8988T (cell line): ENCODE results near the gene CCNC.
A peak's percentile ranks its signal among the peaks of the same experiment; 100 is the strongest.

ENCODE experiments used
- DNase-seq: peaks from one replicate; pipeline ENCODE4 v3.0.0; 2011

CCNC gene, protein sequence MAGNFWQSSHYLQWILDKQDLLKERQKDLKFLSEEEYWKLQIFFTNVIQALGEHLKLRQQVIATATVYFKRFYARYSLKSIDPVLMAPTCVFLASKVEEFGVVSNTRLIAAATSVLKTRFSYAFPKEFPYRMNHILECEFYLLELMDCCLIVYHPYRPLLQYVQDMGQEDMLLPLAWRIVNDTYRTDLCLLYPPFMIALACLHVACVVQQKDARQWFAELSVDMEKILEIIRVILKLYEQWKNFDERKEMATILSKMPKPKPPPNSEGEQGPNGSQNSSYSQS

DNA sequence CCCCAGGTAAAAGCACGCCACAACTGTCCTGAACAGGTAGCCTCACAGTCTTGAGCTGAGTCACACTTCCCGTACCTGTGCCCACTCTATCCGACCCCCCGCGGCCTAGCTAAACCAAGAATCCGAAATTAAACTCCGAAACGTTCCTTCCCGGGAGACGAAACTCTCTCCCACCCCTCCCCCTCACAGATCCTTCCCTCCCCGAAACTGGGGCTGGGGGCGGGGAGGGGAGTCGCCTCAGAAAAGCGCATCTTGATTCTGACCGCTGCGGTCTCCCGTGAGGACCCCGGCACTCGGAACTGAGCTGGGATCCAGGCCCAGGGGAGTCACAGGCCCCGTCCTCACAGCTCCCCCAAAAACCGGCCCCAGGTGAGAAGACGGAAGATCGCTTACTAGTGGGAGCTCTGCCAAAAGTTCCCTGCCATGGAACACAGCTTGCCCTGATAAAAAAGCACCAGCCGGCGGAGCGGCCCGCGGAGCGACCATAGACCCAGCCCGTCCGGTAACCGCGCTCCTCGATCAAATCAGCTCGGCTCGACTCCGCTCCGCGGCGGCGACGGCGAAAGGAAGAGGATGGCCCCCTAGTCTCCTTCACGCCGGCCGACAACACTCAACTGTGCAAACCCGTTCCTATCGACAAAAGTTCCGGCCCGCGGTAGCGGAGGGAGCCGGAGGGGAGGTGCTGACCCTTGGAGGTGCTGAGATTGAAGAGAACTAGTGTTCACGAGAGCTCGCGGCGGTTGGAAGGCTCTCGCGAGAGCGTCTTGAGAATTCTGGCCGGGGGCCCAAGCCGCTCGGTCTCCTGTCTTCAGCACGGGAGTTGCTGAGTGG, at the start of gene CCNC:
Gene CCNC (minus strand): TSS at position 558 of the 831 bp plus-strand sequence. CDS start 133 bp downstream, at position 425.
- DNase-seq: peak; percentile 68

DNA sequence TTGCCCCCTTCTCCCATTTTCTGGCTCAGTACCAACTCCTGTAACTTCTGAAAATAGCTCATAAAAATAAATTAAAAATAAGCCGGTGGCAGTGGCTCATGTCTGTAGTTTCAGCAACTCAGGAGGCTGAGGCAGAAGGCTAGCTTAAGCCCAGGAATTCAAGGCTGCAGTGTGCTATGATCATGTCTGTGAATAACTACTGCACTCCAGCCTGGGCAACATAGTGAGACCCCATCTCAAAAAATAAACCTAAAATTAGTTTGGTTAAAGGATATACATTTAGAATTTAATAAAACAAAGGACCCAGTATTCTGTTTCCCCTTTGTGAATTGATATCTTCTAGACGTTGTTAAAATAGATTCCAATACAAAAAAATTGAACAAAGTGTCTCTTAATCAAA, 48.7 kb upstream of the CCNC start:
- DNase-seq: no peak

DNA sequence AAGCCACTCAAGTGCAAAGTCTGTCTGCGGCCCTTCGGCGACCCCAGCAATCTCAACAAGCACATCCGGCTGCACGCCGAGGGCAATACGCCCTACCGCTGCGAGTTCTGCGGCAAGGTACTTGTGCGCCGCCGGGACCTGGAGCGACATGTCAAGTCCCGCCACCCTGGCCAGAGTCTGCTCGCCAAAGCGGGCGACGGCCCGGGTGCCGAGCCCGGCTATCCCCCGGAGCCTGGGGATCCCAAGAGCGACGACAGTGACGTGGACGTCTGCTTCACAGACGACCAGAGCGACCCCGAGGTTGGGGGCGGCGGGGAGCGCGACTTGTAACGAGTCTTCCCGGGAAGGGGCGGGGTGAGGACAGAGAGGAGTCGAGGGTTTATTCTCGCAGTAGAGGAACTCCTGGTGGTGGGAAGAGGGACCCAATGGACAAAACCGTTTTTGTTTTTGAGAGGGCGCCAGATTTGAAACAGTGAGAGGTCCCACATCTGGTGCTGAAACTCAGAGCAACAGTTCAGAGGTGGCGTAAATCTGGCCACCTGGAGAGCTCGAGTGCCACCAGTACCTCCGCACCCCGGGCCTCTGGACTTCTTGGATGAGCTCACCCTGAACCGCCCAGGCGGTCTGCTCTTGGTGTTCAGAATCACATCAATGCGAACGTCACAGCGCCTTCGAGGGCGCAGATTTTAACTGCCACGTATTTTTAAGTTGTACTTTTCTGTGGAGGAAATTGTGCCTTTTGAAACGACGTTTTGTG, 46.1 kb upstream of the CCNC start:
- no peak for DNase-seq

GRCh38 chr6:99613705-99614429, 45.4 kb upstream of the CCNC start:
- DNase-seq: no peak

DNA sequence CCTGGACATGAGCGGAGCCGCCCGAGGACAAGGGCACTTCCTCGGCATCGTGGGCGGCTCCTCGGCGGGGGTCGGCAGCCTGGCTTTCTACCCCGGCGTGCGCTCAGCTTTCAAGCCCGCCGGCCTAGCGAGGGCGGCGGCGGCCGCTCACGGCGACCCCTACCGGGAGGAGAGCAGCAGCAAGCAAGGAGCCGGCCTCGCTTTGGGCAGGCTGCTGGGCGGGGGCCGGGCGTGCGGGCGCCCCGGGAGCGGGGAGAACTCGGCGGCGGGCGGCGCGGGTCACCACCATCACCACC, 44.9 kb upstream of the CCNC start:
- no peak for DNase-seq

DNA sequence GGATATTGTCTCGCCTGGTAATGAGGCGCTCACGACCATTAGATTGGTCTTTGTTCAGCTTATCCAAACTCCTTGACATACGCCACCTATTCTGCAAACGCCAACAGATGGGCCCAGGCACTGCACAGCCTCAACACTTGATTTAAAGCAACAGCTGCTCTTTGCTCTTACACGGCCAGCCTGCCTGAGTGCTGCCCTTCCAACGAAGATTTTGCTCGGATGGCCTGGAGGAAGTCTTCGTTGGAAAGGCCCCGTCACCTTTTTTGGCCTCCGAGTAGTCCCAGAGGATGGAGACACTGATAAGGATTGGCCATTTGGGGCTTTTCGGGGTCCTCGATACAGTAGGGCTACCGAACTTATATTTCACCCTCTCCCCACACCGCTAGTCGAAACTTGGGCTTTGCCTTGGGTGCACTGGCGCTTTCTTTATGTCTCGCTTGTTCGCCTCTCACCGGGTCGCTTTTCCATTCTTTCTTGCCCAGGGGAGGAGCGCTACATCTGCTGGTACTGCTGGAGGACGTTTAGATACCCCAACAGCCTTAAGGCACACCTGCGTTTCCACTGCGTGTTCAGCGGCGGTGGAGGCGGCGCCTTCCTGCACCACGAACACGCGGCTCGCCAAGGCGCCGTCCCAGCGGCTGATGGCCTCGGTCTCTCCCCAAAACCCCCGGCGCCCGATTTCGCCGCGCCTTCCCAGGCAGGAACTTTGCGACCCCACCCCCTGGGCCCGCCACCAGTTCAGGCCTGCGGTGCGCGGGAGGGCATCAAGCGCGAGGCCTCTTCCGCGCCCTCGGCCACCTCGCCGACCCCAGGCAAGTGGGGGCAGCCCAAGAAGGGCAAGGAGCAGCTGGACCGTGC, 44.3 kb upstream of the CCNC start:
- DNase-seq: no peak

DNA sequence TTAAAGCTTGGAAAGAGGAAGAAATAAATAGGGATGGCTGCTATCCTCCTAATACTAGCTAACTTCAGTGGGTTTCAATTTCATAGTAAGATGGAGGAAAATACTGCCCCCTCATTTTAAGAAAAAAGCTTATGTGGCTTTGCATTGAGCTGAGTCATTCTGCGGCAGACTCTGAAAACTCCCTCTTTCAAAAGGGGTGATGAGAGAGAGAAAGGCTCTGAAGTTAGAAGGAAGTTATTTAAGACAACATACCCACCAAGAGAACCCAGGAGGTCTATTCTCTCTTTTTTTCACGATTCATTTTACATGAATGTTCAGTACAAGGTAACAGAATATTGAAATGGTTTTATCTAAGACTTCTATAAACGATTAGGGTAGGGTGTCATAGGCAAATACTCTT, 42.7 kb upstream of the CCNC start:
- DNase-seq: no peak

- DNase-seq: no peak
Measured at GRCh38 chr6:99609905-99610489, 41.5 kb upstream of the CCNC start.

GRCh38 chr6:99608886-99609482, 40.5 kb upstream of the CCNC start:
- DNase-seq: no peak

DNA sequence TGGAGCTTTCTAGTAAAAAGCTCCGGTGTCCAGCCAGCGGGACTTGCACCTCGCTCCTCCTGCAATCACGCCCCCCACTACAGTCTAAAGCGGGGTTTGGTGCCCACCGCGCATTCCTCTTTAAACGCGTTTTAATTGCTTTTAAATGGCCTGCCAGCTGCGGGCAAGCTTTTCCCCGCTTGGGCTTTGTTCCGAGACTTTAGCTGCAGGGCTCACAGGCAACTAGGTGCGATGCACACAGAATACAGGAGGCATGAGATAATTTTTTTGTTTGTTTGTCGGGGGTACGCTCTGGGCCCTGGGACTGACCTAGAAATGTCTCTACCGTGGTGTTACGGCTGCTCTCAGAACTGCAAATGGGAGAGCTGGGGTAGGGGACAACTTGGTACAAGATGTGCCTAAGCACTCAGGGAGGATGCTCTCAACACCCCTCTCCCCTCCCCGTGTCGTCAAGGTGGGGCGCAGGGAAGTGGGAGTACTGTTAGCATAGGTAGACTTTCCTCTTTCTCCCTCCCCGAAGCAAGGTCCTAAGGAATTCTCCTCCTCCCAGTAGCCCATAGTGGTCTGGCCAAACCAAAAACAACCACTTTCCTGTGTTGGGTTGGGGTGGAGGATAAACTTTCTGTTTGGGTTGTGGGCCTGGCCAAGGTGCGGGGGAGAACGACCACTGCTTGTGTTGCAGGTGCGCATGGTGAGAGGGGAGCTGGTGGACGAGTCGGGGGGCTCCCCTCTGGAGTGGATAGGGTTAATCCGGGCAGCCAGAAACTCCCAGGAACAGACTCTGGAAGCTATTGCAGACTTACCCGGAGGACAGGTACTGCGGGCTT, 39.8 kb upstream of the CCNC start:
- DNase-seq: no peak

DNA sequence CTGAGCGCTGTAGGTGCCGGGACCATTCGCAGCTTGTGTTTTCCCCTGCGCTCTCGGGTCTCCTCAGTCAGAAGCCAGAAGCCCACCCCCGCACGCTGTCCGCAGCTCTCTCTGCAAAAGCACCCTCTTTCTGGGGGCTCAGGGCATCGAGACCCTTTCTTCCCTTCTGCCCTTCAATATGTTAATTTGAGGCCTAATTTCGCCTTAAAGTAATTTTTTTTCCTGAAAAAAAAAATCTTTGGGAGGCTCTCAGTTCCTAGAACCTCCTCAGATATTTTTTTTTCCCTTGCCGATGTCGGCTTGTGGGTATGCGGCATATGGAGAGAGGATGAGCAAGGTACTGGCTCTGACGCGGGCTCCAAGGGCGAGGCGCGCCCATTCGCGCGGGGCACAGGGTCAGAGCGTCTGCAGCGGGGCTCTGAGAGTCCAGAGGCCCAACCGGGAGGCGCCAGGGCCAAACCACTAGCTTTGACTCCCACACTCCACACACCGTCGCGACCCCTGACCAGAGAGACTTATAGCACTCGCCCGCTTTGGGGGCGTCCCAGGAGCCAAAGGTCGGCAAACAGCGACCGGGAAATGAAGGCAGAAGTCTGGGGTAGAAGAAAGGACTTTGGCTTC, 39.1 kb upstream of the CCNC start:
- no peak for DNase-seq

DNA sequence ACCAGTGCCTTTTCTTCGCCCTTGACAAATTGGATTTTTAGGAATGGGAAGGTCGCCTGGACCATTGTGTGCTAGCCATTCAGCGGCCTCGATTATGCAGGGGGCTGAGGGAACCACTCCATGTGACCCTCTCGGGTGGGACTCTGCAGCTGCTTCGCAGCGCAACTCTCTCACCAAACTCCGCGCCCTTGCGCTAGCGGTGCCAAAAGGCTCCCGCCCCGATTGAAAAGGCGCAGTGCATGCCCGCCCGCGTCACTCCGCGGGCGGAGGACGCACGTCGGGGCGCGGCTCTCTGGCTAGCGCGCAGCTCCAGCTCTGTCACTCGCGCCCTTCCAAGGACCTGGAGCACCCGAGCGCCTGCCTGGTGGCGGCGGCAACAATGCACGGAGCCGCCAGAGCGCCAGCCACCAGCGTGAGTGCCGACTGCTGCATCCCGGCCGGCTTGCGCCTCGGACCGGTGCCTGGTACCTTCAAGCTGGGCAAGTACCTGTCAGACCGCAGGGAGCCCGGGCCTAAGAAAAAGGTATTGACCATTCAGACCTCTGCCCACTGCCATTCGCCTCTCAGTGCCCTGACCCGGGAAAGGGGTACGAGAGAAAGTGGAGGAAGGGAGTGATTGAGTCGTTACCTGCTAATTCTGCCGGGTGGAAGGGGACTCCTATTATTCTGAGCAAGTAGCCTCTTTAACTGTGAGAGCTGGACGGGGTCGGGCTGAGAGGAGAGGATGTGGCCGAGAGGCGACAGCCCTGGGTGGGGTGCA, 38.4 kb upstream of the CCNC start, which contains the start of gene PRDM13:
Gene PRDM13 (plus strand): TSS at position 178 of the 760 bp plus-strand sequence. CDS start 202 bp downstream, at position 380.
- no peak for DNase-seq

DNA sequence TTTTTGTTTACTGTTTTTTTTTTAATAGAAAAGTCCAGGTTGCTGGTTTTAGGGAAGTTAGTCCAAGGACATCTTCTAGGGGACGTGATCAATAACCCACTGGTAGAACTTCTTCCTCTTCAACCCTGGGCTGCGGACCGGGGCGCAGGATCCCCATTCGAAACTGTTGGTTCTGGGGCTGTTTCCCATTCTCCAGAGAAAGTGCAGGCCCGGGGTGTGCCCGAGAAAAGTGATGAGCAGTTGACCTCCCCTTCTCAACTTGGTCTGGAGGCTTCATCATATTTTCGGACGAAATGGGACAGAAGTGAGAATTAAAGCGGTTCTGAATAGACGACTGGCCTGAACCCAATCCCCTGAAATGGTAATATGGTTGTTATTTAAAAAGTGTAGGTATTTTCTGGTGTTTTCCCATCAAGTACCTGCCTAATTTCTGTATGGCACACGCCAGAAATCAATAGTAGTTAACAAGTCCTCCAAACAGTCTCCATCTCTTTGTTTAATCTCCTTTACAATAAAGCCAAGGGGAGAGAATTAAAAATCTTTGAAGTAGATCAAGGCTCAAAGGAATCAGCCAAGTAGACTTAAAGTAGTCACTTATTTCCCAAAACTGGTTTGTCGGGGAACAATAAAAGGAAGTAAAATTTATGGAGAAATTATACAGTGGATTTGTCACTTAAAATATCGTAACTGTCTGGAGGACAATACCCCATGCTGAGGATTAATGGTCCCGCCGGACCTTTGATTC, 37.6 kb upstream of the CCNC start:
- DNase-seq: no peak

- DNase-seq: no peak
Measured at GRCh38 chr6:99605074-99605734, 36.7 kb upstream of the CCNC start.

GRCh38 chr6:99604166-99605073, 36.0 kb upstream of the CCNC start:
- DNase-seq: no peak

- no peak for DNase-seq
Measured at GRCh38 chr6:99603421-99604165, 35.1 kb upstream of the CCNC start.
